Ishikawa (cell line): ENCODE measurements around the gene HMX3.

Experiments
- CEBPB ChIP-seq: IDR thresholded peaks from 2 replicates; pipeline ENCODE4 v1.6.1; 2012
- CREB1 ChIP-seq: IDR thresholded peaks from 2 replicates; pipeline ENCODE4 v1.6.1; 2012; ENCODE audit warnings: low read depth
- EGR1 ChIP-seq: IDR thresholded peaks from 2 replicates; pipeline ENCODE4 v1.6.1; 2012
- EP300 ChIP-seq: IDR thresholded peaks from 2 replicates; pipeline ENCODE4 v1.6.1; 2012; ENCODE audit warnings: borderline replicate concordance
- FOXM1 ChIP-seq: IDR thresholded peaks from 2 replicates; pipeline ENCODE4 v1.6.1; 2012; ENCODE audit warnings: low read depth, borderline replicate concordance
- NFIC ChIP-seq: IDR thresholded peaks from 2 replicates; pipeline ENCODE4 v1.6.1; 2012
- RAD21 ChIP-seq: IDR thresholded peaks from 2 replicates; pipeline ENCODE4 v1.6.1; 2012; ENCODE audit warnings: low read depth
- TAF1 ChIP-seq: IDR thresholded peaks from 2 replicates; pipeline ENCODE4 v1.6.1; 2012; ENCODE audit warnings: low read depth, mild to moderate bottlenecking
- TCF12 ChIP-seq: IDR thresholded peaks from 2 replicates; pipeline ENCODE4 v1.6.1; 2012; ENCODE audit warnings: low read depth
- TEAD4 ChIP-seq: IDR thresholded peaks from 2 replicates; pipeline ENCODE4 v1.6.1; 2012
- YY1 ChIP-seq: IDR thresholded peaks from 2 replicates; pipeline ENCODE4 v1.6.1; 2012; ENCODE audit warnings: low read depth
- ZBTB7A ChIP-seq: IDR thresholded peaks from 2 replicates; pipeline ENCODE4 v1.6.1; 2012; ENCODE audit warnings: low read depth
- TF ChIP-seq, protein P1 (sequence below): IDR thresholded peaks from 2 replicates; pipeline ENCODE4 v1.6.1; 2012; ENCODE audit warnings: low read depth, mild to moderate bottlenecking
- TF ChIP-seq, protein P2 (sequence below): IDR thresholded peaks from 2 replicates; pipeline ENCODE4 v1.6.1; 2012
- TF ChIP-seq, protein P3 (sequence below): IDR thresholded peaks from 2 replicates; pipeline ENCODE4 v1.6.1; 2012

The HMX3 gene

DNA sequence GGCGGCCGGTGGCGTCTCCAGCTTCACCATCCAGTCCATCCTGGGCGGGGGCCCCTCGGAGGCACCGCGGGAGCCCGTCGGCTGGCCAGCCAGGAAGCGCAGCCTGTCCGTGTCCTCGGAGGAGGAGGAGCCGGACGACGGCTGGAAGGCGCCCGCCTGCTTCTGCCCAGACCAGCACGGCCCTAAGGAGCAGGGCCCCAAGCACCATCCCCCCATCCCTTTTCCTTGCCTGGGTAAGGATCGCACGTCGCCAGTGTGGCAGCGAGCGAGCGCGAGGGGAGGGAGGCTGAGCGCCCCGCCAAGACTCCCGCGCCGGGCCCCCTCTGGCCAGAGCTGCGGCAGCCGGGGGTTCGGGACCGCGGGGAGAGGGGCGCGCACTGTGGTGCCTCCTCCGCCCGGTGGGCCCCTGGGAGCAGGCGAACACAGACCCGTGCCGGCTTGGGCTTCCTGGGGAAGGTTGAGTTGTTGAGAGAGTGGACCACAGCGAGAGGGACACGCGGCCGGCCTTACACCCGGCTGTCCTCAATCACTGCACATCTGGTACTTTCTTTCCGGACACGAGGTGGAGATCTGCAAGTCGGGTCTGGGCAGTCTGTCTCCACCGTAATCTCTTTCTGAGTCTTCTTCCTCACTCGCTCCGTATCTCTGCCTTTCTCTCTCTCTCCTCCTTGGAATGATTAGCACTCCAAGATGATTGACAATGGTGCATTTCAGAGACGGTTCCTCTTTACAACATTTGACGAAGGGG, 12.8 kb downstream of the HMX3 start:
- TF ChIP-seq, protein P1, sequence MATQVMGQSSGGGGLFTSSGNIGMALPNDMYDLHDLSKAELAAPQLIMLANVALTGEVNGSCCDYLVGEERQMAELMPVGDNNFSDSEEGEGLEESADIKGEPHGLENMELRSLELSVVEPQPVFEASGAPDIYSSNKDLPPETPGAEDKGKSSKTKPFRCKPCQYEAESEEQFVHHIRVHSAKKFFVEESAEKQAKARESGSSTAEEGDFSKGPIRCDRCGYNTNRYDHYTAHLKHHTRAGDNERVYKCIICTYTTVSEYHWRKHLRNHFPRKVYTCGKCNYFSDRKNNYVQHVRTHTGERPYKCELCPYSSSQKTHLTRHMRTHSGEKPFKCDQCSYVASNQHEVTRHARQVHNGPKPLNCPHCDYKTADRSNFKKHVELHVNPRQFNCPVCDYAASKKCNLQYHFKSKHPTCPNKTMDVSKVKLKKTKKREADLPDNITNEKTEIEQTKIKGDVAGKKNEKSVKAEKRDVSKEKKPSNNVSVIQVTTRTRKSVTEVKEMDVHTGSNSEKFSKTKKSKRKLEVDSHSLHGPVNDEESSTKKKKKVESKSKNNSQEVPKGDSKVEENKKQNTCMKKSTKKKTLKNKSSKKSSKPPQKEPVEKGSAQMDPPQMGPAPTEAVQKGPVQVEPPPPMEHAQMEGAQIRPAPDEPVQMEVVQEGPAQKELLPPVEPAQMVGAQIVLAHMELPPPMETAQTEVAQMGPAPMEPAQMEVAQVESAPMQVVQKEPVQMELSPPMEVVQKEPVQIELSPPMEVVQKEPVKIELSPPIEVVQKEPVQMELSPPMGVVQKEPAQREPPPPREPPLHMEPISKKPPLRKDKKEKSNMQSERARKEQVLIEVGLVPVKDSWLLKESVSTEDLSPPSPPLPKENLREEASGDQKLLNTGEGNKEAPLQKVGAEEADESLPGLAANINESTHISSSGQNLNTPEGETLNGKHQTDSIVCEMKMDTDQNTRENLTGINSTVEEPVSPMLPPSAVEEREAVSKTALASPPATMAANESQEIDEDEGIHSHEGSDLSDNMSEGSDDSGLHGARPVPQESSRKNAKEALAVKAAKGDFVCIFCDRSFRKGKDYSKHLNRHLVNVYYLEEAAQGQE, result no peak
- TF ChIP-seq, protein P2, sequence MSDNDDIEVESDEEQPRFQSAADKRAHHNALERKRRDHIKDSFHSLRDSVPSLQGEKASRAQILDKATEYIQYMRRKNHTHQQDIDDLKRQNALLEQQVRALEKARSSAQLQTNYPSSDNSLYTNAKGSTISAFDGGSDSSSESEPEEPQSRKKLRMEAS, result no peak
- TF ChIP-seq RAD21 (no peak), CREB1 (no peak), EP300 (no peak), FOXM1 (no peak), TAF1 (no peak), TCF12 (no peak), EGR1 (no peak), NFIC (no peak), CEBPB (no peak), ZBTB7A (no peak), TEAD4 (no peak), YY1 (no peak)
- TF ChIP-seq, protein P3, sequence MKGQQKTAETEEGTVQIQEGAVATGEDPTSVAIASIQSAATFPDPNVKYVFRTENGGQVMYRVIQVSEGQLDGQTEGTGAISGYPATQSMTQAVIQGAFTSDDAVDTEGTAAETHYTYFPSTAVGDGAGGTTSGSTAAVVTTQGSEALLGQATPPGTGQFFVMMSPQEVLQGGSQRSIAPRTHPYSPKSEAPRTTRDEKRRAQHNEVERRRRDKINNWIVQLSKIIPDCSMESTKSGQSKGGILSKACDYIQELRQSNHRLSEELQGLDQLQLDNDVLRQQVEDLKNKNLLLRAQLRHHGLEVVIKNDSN, result no peak

DNA sequence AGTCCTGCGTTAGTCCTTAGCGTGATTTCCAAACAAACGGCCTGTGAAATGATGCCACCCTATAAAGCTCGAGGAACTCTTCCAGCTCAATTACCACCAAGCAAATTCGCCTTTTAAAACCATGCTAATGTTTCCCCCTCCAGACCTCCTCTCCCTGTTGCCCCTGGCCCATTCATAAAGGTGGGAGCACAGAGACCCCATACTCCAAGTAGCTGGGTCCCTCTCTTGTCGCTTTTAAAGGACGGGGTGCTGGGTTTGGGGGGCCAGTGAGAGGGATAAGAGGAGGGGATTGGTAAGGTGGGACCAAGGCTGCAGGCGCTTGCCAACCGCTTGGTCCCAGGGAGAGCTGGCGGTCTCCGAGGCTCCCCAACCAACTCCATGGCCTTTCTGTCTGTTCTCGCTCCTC, 13.4 kb downstream of the HMX3 start:
- no peak for TF ChIP-seq FOXM1
- TF ChIP-seq, protein P1, result no peak

DNA sequence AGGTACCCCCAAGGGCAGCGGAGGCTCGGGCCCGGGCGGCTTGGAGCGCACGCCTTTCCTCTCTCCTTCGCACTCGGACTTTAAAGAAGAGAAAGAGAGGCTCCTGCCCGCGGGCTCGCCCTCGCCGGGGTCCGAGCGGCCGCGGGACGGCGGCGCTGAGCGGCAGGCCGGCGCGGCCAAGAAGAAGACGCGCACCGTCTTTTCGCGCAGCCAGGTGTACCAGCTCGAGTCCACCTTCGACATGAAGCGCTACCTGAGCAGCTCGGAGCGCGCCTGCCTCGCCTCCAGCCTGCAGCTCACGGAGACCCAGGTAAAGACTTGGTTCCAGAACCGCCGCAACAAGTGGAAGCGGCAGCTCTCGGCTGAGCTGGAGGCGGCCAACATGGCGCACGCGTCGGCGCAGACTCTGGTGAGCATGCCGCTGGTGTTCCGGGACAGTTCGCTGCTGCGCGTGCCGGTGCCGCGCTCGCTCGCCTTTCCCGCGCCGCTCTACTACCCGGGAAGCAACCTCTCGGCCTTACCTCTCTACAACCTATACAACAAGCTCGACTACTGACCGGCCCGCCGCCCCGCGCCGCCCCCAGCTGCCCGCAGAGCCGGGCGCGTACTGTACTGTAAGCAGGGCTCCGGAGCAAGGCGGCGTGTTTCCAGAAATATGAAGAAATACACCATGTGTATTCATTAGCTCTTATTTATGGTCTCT, 13.9 kb downstream of the HMX3 start:
- TF ChIP-seq CREB1 (no peak), NFIC (no peak), ZBTB7A (no peak)
- TF ChIP-seq, protein P2, result no peak
- TF ChIP-seq, protein P3, result no peak

DNA sequence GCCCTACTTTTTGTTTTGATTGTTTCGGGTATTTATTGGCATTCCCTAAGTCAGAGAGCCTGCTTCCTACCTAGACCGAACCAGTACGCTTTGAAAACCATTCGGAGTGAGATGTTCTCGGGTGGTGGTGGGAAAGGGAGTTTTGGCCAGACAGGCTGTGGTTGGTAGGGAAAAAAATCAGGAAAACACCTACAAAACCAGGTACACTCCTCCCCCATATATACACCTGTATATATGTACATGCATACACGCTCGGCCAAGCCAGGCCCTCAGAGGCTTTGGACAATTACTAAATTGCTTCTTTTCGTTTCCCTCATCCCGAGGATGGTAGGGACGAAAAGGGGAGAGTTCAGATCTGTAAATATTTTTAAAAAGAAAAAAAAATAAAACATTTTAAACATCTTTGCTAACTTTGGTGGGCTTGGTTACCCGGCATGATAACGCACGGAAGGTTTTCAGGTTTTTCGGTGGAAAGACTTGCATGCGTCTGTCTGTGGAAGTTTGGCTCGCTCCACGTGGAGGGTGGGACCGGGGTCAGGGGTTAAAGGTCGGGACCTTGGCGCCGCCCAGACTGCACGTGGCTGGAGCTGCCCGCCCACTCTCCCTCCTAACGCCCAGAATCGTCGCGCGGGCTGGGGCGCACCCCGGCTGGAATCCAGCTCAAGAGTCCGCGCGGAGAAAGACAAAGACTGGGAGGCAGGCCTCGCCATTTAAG, 14.7 kb downstream of the HMX3 start:
- no peak for TF ChIP-seq ZBTB7A
- no peak for TF ChIP-seq TEAD4
- TF ChIP-seq, protein P3, result no peak
- TF ChIP-seq, protein P2, result no peak
- TF ChIP-seq TAF1, result no peak
- TF ChIP-seq FOXM1, result no peak
- TF ChIP-seq CEBPB, result no peak

DNA sequence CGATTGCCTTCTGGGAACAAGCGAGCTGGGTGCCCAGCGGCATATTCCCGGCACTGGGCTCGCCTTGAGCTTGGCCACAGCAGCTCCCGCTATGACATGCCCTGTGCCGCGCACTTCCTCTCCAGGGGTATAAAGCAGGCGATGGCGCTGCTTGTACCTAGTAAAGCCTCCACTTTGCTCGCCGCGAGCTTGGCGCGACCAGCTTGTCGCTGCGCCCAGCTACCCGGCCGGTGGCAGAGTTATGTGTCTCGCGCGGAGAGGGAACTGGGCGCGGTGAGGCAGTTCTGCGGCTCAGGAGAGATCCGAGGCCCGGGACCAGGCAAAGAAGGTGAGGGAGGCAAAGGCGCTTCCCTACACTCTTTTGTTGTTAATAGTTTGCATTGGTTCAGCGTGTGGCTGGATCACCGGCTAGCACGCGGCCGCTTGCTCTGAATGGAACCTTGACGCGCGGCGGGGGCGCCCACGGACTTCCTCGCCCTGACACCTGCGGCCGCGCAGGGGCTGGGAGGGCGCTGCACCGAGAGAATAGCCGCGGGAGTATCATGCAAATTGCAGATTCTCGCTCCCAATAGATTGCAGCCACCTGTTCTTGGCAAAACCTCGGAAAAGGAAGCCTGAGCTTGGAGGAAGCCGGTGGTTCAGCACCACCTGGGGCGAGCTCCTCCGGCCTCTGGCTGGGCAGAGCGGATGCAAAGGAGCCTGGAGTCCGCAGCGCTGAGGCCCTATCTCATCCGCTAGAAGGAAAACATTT, 15.4 kb downstream of the HMX3 start:
- TF ChIP-seq, protein P3, result no peak
- no peak for TF ChIP-seq FOXM1
- no peak for TF ChIP-seq NFIC
- no peak for TF ChIP-seq EGR1
- no peak for TF ChIP-seq ZBTB7A
